Posterior cingulate gyrus (tissue), 11 donors: ENCODE results near the gene LIMCH1.
"Not testable (repeated sequence)": the region's sequence is repeated elsewhere in the genome, so short reads cannot be mapped to it uniquely, and the experiment has no call there.

ENCODE experiments used
- DNase-seq, 10 donors: peaks; one replicate each; pipeline versions ENCODE4 v3.0.0 to v3.0.0-alpha.2; 2020 to 2021; ENCODE audit warnings: mixed read lengths in 3 of 10
- intact Hi-C: fragments of 100-400 bp; cut with DNase I; formaldehyde crosslinking; loops from one replicate; pipeline ENCODE4 v1.15.1; 2023

Gene LIMCH1

GRCh38 chr4:41665636-41666207 lies 127.8 kb downstream of the LIMCH1 start:
- intact Hi-C loops = no loop called here
- DNase-seq = no peak

GRCh38 chr4:41668024-41668423 lies 130.1 kb downstream of the LIMCH1 start:
- no peak for DNase-seq
- intact Hi-C loops = no loop called here

GRCh38 chr4:41670530-41670929 lies 132.6 kb downstream of the LIMCH1 start:
- peak in 1 of 10 donors; percentile 59 for DNase-seq
- intact Hi-C loops = no loop called here

GRCh38 chr4:41670982-41671381 lies 133.0 kb downstream of the LIMCH1 start:
- intact Hi-C loops = no loop called here

GRCh38 chr4:41678086-41678816 lies 140.3 kb downstream of the LIMCH1 start:
- intact Hi-C loops = no loop called here
- no peak for DNase-seq

More at GRCh38 chr4:41670982-41671381, 133.0 kb downstream of the LIMCH1 start:
- DNase-seq = no peak

- intact Hi-C loops = no loop called here
- no peak for DNase-seq
Observed at GRCh38 chr4:41678951-41679350, 141.0 kb downstream of the LIMCH1 start.

GRCh38 chr4:41679991-41680390 lies 142.0 kb downstream of the LIMCH1 start:
- no peak for DNase-seq
- intact Hi-C loops = no loop called here

GRCh38 chr4:41681054-41681453 lies 143.1 kb downstream of the LIMCH1 start:
- intact Hi-C loops = no loop called here
- DNase-seq = no peak

GRCh38 chr4:41683326-41683725 lies 145.4 kb downstream of the LIMCH1 start:
- no peak for DNase-seq
- intact Hi-C loops = no loop called here

GRCh38 chr4:41686893-41687292 lies 148.9 kb downstream of the LIMCH1 start:
- DNase-seq = peak in 3 of 10 donors; percentile 14 to 79 (median 32)
- intact Hi-C loops = no loop called here

- intact Hi-C loops = no loop called here
- DNase-seq = no peak
Observed at GRCh38 chr4:41687971-41688370, 150.0 kb downstream of the LIMCH1 start.

- intact Hi-C loops = loop anchor here (2.0 kb wide), 1 partner anchor 190 kb away; no protein-coding TSS in a partner anchor
- peak; percentile 14 to 94 (median 60) for DNase-seq
Observed at GRCh38 chr4:41692717-41693345, 154.9 kb downstream of the LIMCH1 start.

- DNase-seq = no peak
- intact Hi-C loops = loop anchor here (2.0 kb wide), 1 partner anchor 189 kb away; no protein-coding TSS in a partner anchor
Observed at GRCh38 chr4:41693629-41694028, 155.7 kb downstream of the LIMCH1 start.

- intact Hi-C loops = no loop called here
- no peak for DNase-seq
Observed at GRCh38 chr4:41696131-41696530, 158.2 kb downstream of the LIMCH1 start.

GRCh38 chr4:41696763-41697162 lies 158.8 kb downstream of the LIMCH1 start:
- no peak for DNase-seq
- intact Hi-C loops = no loop called here

- intact Hi-C loops = no loop called here
- no peak for DNase-seq
Observed at GRCh38 chr4:41701983-41702382, 164.0 kb downstream of the LIMCH1 start.

GRCh38 chr4:41702770-41703169 lies 164.8 kb downstream of the LIMCH1 start:
- intact Hi-C loops = no loop called here
- DNase-seq = no peak

- intact Hi-C loops = no loop called here
- no peak for DNase-seq
Observed at GRCh38 chr4:41703785-41704184, 165.8 kb downstream of the LIMCH1 start.

GRCh38 chr4:41709844-41710481 lies 172.0 kb downstream of the LIMCH1 start:
- no peak for DNase-seq
- intact Hi-C loops = no loop called here

GRCh38 chr4:41711654-41712053 lies 173.7 kb downstream of the LIMCH1 start:
- DNase-seq, intact Hi-C loops: not testable (repeated sequence)

- intact Hi-C loops = no loop called here
Observed at GRCh38 chr4:41712425-41712824, 174.5 kb downstream of the LIMCH1 start.

More at GRCh38 chr4:41712425-41712824, 174.5 kb downstream of the LIMCH1 start:
- DNase-seq = no peak
